DMS 273 (cell line): Measurements from ENCODE around the gene ELP5.

Source experiments
- DNase-seq: peaks from one replicate; lab custom pipeline; 2025; ENCODE audit not compliant: unreplicated experiment; lab: John Stamatoyannopoulos, UW

Gene ELP5

DNA sequence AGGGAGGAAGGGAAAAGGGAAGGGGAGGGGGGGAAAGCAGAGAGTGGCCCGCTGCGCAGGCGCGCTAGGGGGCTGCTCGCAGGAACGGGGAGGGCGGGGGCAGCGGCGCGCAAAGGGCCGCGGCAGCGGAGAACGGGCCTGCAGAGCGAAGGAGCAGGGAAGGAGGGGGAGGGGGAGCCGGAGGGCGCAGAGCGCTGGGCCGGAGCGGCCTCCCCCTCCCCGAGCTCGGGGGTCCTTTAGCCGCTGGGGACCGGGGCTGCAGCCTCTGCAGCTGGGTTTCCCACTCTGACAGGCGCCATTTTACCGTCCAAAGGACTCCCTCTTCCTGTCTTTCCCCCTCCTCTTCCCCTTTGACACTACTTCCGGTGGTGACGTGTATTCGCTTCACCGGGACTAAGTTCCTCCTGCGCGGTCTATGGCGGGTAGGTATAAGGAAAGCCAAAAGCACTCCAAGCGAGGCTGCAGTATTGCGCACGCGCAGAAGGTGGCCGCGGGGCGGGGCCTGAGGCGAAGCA lies 297 bp upstream of the ELP5 start, which contains the start of gene CTDNEP1:
TSS of gene CTDNEP1 (minus strand) at position 74 of the 515 bp plus-strand sequence. CDS start 438 bp downstream, outside the sequence.
- peak; percentile 98 for DNase-seq

DNA sequence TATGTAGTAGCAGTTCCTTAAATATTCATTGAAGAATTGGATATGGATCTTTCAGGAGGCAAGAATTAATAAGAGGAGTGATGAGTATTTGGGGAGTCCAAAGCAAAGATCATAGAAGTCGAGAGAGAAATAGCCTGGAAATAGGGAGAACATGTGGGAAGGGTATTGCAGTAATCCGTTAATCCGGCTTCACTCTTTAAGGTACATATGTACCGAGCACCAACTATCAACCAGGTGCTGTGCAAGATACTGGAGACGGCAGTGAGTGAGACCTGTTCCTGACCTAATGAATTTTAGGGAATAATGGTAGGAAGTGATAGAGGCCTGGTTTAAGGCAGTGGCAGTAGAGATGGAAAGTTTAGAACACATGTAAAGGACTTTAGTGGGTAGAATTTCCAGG lies 1.1 kb downstream of the ELP5 start:
- no peak for DNase-seq

DNA sequence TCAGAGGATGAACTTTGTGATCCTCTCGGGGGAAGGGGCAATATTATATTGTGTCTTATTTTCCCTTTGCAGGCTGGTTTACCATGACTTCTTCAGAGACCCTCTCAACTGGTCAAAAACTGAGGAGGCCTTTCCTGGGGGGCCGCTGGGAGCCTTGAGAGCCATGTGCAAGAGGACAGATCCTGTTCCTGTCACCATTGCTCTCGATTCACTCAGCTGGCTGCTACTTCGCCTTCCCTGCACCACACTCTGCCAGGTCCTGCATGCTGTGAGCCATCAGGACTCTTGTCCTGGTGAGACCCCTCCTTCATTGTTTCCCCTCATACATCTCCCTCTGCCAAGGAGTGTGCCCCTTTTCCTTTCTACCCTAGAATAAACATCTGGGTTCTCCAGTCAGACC lies 2.5 kb downstream of the ELP5 start:
- no peak for DNase-seq

DNA sequence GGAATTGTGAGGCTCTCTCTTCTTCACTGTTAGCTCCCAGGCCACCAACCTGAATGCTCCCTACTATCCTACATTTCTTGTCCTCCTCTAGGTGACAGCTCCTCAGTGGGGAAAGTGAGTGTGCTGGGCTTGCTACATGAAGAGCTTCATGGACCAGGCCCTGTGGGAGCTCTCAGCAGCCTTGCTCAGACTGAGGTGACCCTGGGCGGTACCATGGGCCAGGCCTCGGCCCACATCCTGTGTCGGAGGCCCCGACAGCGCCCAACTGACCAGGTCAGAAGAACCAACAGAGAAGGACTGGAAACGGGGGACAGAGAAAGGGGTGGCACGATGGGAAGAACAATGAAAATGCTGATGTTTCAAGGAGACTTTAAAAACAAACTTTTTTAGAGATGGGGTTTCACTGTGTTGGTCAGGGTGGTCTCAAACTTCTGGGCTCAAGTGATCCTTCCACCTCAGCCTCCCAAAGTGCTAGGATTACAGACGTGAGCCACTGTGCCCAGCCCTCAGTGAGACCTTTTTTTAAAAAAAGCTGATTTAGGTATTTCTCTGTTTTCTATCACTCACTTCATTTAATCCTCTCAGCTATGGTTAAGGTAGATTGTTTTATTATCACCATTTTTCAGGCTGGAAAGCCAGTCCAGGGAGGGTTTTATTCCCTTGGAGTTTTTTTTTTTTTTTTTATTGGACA lies 4.9 kb downstream of the ELP5 start:
- DNase-seq, result no peak

DNA sequence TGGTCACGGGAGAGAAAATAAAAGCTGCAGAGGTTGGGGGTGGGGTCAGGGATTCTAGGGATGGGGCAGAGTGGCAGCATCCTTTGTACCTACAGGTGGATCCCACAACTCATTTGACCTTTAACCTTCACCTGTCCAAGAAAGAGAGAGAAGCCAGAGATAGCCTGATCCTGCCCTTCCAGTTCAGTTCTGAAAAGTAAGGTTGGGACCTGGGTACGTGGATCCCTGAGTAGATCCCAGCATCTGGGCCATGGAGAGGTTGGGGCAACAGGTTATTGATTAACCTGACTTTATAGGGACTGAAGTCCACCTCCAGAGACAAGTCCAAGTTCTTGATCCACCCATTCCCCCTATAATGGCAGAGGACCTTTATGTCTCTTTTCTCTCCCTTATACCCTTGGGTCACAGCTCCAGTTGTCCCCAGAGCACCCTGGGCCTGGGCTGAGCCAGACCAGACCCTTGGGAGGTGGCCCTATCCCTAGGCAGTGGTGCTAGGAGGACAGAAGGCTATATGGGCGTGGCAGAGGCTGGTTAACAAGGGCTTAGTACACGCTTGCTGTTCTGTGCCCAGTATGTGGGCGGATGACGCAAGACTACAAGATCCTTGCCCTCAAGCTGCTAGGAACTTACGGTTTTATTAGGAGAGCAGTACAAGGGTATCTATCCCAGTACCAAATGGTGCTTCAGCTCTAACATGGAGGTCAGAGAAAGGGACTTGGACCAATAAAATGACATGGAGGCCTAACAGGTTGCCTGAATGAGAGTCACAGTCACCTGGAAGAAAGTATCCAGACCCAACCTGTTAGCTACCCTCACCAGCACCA lies 6.9 kb downstream of the ELP5 start:
- no peak for DNase-seq

DNA sequence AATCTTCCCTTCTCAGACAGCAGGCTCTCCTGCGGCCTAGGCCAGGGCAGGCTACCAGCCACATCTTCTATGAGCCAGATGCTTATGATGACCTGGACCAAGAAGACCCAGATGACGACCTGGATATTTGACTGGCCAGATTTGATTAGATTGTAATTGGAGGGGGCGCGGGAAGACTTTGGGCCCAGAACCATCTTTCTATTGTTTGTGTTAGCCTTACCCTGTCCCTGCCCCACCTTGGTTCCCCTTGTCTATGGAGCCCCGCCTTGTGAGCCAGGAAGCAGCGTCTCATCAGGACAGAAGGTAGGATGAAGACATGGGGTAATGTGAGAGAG lies 7.5 kb downstream of the ELP5 start:
- DNase-seq, result no peak

DNA sequence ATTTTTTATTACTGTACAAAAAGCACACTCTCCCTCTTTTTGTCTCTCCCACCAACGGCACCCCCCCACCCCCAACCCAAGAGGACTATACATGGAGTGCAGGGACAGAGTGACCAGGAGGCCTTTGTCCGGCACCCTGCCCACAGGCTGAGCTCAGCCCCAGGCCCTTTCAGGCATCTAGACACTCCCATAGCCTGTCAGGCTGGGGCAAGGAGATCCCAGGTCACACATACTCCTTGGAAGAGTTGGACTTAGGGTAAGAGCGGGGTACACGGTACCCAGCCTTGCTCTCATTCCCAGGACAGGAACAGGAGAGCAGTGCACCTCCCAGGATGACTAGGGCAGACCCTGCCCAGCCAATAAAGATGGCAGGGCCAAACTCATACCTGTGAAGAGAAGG lies 8.1 kb downstream of the ELP5 start:
- DNase-seq, result no peak

DNA sequence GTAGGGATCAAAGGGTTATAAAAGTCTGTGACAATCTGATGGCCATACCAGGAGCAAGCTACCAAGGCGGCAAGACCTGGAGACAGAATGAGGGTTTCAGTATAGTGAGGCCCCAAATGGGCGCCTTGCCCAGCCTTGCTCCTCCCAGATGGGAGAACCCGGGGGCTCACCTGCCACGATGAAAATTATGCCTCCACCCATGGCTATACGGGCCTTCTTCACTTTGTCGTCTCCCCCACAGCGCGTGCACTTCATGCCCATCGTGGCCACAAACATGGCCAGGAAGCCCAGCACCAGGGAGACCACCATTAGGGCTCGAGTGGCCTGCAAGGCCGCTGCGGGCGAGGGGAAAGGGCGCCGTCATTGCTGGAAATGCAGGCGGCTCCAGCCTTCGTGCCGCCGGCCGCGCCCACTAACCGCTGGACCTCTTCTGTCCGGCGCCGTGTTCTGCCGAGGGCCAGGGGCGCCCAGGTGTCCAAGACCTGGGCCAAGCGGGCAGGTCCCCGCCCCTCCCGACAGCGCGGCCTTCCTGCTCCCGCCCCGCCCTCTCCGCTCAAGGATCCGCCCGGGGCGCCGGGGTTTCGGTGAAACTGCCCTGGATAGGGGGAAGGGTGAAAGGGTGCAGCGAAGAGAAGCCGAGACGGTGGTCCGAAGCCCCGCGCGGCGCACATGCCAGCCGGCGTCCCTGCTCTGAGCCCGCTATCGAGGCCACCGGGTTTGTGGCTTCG lies 8.8 kb downstream of the ELP5 start:
- DNase-seq, result peak; percentile 50

DNA sequence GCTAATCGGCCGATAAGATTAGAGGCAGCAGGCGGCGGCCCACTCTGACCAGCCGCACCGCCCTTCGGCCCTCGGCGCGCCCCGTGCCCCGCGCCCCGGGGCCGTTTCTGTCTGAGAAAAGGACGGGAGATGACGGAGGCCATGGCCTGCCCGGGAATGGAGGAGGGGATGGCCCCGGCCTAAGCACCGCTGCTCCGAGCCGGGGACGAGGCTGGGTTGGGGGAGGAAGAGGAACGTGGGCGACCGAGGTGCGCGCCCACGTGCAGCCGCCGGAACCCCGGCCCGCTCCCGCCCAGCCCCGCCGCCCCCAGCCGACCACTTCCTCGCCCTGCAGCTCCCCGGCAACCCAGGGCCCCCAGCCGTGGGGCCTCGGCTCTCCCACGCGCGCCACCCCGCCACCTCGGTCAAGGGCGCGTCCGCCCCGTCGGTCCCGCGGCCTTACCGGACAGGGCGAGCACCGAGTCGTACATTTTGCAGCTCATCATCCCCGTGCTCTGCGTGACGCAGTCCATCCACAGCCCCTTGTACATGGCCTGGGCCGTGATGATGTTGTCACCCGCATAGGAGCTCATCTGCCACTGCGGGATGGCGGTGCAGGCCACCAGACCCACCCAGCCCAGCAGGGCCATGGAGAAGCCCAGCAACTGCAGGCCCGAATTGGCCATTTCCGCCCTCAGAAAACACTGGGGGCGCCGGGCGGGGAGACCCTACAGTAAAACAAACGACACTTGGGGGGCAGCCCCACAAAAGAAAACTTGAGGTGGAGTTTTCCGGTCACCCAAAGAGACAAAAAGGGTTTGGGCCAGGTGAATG lies 9.6 kb downstream of the ELP5 start:
- no peak for DNase-seq

DNA sequence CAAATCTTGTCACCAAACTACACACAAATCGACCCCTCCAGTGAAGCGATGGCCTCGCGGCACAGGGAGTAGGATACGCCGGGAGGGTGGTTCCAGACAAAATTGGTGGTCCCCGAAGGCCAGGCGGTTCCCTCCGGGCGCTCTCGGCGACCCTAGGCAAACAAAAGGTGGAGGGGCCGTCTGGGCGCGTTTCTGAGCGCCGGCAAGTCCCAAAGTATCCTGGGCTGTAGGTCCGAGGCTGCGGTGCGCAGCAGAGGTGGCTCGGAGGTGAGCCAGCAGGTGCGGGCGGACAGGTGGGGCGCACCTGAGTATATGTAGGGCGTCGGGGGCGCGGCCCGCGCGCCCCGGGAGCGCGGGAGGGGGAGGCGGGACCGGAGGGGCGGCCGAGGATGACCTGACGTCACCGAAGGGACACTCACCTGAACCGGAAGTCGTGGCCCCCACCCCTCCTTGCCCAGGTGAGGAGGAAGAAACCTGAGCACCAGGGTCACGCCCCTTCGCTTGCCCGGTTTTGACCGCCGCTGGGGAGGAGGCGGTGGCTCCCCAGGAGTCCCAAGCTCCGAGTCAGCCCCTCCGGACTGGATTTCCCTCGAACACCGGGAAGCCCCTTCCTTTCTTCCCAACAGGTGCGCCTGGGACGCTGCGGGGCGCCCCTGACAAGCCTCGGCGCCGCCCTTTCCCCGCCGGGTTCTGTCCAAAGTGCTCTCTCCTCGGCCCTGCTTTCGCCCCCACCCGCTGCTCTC lies 10.3 kb downstream of the ELP5 start, which contains the start of gene CLDN7:
TSS of gene CLDN7 (minus strand) at position 287 of the 743 bp plus-strand sequence. CDS start 435 bp downstream, outside the sequence.
- no peak for DNase-seq

DNA sequence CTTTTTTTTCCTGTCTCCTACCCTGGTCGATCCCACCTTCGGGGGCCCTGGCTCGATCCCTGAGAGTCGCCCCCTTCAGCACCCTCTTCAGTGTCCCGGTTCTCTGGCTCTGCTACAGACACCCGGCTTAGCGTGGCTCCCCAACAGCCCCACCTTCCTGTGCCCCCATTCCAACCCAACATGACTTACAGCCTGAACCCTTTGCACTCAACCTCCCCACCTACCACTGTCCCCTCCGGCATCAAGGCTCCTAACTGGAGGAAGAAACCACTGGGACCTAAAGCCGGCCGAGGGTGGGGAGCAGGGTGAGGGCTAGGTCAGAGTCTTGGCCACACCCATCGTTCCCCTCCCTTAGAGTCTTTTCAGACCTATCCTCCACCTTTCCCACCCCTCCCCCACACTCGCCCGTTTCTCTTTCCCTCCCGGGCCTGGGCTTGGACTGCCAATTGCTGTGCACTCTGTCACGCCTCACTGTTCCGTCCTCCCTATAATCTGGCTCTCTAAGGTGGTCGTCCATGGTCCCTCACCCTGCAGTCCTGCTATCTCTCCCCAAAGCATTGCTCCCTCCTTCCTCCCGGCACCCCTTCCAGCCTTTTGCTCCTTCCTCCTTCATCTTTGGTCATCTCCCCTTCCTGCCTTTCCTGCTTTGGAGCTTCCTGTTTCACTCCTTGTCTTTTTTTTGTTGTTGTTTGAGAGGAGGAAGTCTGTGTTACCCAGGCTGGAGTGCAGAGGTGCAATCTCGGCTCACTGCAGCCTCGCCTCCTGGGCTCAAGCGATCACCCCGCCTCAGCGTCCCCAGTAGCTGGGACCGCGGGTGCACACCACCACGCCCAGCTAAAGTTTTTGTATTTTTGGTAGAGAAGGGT lies 11.2 kb downstream of the ELP5 start:
- DNase-seq, result no peak

DNA sequence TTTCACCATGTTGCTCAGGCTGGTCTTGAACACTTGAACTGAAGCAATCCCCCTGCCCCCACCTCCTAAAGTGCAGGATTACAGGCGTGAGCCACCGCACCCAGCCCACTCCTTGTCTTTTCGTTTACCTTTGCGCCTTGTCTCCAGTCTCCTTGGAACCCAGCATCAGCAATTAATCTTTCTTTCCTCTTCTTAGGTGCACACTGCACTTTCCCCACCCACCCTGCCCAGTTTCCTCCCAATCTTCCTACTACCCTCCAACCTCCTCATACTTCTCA lies 11.7 kb downstream of the ELP5 start:
- no peak for DNase-seq

DNA sequence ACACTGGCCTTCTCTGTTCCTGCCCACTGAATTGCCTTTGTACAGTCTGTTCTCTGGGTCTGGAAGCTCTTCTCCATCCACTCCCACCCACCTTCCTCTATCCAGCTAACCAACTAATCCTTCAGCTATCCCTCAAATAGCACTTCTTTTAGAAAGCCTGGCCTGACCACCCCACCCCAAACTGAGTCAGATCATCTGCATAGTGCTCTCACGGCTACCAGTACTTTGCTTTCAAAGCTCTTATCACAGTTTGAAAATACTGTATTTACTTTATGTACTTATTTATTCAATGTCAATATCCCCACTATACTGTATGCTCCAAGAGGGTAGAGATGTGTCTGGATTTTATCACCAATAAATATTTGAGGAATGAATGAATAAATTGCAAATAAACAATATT lies 14.8 kb downstream of the ELP5 start:
- DNase-seq, result no peak

DNA sequence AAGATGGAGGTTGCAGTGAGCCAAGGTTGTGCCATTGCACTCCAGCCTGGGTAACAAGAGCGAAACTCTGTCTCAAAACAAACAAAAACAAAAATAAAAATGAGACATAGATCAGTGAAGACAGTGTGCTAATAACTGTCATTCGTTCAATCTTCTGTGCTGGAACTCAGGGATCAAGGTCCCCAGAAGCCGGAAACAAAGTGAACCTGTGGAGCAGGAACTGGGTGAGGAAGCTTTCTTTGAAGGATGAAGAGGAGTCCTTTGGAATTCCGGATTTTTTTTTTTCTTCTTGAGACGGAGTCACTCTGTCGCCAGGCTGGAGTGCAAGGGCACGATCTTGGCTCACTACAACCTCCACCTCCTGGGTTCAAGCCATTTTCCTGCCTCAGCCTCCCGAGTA lies 27.4 kb downstream of the ELP5 start:
- DNase-seq, result no peak

DNA sequence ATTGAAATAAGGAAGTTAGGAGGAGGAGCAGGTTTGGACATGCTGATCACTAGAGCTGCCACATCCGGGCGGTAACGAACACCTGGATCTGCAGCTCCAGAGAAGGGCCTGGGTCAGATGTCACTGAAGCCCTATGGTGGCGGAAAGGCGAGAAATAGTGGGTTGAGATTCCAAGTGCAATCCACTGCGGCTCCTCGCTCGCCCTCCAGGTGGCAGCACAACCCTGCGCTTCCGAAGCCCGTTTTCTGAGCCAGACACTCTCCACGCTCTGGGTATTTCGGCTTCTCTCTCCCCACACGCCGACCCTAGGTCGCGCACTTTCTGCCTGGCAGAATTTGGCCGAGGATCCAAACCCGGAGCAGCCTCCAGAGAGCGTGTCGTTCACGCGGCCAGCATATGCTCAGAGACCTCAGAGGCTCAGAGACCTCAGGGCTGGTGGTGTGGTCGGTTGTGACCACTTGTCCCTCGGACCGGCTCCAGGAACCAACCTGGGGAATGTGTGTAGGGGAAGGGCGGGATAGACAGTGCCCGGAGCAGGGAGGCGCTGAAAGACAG lies 28.6 kb downstream of the ELP5 start:
- peak; percentile 93 for DNase-seq

DNA sequence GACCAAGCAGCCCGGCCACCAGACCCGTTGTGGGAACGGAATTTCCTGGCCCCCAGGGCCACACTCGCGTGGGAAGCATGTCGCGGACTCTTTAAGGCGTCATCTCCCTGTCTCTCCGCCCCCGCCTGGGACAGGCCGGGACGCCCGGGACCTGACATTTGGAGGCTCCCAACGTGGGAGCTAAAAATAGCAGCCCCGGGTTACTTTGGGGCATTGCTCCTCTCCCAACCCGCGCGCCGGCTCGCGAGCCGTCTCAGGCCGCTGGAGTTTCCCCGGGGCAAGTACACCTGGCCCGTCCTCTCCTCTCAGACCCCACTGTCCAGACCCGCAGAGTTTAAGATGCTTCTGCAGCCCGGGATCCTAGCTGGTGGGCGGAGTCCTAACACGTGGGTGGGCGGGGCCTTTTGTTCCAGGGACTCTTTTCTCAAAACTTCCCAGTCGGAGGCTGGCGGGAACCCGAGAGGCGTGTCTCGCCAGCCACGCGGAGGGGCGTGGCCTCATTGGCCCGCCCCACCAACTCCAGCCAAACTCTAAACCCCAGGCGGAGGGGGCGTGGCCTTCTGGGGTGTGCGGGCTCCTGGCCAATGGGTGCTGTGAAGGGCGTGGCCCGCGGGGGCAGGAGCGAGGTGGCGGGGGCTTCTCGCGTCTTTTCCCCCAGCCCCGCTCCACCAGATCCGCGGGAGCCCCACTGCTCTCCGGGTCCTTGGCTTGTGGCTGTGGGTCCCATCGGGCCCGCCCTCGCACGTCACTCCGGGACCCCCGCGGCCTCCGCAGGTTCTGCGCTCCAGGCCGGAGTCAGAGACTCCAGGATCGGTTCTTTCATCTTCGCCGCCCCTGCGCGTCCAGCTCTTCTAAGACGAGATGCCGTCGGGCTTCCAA lies 29.3 kb downstream of the ELP5 start, which contains the start of gene SLC2A4:
TSS of gene SLC2A4 (plus strand) at position 645 of the 879 bp plus-strand sequence. CDS start at position 862, 217 bp downstream.
- peak; percentile 97 for DNase-seq

DNA sequence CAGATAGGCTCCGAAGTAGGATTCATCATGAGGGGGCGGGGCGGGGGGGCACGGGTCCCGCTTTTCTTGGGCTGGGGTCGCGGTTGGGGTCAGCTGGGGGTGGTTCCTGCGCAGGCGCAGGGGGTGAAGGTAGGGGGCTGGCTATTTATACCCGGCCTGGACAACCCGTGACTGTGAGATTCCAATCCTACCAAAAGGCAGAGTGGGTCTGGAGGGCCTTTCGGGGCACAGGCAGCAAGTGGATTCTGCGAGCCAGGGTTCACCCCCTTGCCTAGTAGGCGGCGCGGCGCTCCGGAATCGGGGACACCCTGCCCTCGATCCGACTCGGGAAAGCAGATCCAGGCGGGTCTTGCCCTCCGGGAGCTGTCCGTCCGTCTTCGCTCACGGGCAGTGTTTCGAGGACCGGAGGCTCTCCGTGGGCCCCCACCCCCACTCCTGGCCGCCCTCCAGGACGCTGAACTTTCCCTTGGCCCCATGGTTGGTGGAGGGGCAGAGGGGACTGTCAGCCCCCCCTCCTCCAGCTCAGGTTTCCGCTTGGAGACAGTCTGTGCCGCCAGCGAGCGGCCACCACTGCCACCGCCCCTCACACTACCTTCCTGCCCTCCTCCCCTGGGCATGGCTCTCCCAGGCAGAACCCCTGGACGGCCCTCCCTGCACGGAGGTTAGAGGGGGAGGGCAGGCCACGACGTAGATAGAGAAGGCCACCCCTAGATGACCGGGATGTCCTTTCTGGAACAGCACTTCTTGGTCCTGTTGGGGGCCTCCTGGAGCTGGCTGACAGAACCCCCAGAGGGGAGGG lies 30.1 kb downstream of the ELP5 start:
- no peak for DNase-seq
